ENCODE data around the gene THADA.
"Not testable (repeated sequence)": the region's sequence is repeated elsewhere in the genome, so short reads cannot be mapped to it uniquely, and the experiment has no call there.

The THADA gene

DNA sequence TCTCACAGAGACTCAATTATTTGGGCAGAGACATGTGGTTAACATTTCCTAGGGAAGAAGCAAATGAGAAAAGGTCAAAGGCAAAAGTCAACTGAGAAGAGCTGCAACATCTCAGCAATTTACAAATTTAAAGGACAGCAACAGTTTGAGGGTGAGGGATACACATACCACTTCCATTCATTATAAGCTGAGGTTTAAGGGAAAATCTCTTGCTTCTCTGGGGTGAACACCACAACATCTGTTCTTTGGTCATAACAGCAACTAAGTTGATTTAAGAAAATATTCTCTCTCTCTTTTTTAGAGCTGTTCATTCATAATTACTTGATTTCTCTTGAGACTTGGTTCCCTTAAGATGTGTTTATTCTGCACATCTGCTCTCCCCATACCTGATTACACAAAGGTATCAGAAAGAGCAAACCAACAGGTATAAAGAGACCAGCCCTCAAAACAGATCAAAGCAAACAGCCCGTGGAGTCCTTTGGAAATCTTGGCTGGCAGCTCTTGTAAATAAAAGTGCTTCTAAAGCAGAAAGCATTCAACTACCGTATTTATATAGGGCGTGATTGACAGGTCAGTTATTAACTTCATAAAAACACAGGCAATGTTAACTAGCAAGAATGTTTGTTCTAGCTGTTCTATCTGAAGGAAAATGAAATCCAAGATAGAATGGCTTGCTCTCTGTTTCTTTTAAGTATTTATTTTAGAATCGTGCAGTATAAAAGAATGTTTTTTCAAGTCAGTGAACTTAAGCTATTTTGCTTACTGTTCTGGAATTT lies 132.8 kb downstream of the THADA start:
- no peak for DNase-seq

DNA sequence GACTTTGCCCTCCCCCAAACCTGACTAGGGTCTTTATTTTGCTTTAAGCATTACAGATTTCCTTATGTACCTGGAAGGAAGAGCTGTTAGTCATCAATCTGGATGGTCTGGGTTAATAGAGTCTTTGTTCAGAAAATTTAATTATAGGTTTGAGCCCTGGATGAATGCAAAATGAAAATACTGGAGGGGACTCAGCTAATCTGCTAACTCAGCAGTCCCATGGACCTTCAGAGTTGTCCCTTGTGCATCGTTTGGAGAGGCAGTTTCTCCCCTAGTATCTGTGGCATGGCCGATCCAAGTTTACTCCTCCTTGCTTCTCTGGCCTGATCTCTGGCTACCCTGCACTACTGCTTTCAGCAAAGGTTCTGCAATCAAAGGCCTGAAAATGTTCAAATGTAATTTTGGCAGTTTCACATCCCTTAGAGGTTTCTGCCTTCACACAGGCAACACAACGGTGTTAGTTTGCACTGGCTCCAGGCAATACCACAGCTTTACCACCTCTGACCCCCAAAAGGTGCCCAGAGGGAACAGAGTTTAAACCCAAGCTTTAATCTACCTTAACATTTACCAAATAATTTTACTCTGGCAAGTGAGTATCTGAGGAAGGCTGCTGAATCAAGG lies 134.3 kb downstream of the THADA start:
- DNase-seq, result no peak

DNA sequence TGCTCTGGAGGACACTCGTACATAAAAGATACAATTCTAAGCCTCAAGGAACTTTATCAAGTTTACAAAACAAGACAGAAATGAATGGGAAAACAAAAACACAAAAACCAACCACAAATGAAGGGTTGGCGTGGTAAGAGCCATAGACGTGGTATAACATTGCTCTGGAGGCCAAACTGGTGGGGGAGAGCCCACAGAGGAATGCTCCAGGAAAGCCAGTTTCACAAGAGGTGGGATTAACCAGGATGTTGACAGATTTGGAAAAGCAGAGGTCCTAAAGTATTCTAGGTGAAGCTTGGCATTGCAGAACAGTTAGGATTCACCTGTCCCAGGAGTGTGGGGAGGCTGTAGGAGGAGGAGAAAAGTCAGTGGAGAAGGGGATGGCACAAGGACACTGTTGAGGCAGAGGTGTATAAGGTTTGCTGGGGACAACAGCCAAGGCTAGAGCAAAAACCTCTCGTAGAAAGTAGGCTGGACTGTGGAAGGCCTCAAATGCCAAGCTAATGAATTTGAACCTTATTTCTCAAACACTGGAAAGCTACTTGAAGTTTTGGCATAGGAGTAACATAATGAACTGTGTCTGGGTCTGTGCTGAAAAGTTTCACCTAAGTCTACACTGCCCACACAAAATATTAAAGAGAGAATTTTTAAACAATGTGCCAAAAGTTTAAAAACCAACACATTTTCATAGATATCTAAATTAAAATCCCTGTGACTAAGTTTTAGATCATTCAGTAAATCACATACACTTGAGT lies 135.1 kb downstream of the THADA start:
- DNase-seq, result no peak

DNA sequence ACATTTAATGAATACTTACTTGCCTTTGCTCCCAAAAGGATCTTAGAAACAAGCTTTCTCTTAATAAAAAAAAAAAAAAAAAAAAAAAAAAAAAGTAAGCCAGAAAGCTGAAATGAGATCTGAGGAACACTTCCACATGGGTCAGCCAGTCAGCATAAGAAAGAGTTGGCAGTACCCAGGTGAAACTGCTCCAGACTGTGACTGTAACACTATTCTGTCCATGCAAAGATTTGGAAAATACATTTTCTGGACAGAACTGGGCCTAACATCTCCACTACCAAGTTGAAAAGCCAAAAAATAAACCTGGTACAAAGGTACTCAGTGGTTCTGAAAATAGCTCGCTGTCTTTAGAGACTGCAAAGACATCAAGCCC lies 135.7 kb downstream of the THADA start:
- no peak for DNase-seq

DNA sequence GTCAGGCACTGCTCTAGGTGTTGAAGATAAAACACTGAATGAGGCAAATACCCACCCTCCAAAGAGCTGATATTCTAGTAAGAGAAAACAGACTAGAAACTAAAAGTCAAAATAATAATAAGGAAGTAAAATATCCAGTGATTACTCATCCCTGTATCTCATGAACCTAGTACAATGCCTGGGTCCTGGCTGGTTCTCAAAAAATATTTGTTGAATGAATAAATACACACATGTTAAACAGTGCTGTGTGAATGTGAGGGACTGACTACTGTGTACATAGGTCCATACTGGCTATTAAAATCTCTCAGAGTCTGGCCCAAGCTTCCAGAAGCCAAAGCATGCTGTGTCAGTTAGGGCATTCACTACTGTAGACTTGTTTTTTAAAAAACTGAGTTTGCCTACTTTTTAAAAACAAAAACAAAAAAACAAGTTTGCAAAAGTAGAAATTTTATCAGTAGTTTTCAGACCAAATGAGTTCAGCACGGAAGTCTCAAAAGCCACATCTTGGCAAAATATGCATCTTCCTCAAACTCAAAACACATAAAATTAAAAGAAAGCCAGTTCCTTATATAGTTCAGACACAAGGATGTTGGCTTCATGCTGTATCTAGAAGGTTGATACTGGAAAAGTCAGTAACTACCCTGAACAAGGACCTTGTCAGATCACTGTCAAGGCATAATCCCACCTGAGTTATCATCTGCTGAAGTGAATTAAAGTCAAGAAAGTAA lies 136.2 kb downstream of the THADA start:
- no peak for DNase-seq

DNA sequence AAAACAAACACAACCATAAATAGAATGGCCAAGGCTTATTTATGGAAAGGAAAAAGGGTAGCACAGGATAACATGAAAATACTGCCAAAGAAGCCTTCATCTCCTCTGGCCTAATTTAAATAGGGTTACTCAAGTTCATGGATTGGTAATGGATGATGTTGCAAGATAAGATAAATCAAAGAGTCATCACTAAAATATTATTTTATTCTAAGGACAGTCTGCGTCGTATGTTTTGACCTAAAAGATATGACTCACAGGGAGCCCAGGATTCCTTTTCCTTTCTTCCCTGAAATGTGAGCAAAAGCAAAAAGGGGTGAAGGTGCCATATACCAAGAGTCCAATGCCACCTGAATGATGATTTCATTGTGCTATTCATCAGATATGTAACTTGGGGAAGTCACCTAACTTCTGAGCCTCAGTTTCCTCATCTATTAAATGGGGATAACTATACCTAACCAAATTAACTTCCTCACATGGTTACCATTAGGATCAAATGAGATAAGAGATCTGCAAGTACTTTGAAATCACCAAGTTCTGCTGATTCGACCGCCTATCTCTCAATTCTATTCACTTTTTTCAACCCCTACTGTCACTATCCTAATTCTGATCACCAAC lies 137.7 kb downstream of the THADA start:
- no peak for DNase-seq

DNA sequence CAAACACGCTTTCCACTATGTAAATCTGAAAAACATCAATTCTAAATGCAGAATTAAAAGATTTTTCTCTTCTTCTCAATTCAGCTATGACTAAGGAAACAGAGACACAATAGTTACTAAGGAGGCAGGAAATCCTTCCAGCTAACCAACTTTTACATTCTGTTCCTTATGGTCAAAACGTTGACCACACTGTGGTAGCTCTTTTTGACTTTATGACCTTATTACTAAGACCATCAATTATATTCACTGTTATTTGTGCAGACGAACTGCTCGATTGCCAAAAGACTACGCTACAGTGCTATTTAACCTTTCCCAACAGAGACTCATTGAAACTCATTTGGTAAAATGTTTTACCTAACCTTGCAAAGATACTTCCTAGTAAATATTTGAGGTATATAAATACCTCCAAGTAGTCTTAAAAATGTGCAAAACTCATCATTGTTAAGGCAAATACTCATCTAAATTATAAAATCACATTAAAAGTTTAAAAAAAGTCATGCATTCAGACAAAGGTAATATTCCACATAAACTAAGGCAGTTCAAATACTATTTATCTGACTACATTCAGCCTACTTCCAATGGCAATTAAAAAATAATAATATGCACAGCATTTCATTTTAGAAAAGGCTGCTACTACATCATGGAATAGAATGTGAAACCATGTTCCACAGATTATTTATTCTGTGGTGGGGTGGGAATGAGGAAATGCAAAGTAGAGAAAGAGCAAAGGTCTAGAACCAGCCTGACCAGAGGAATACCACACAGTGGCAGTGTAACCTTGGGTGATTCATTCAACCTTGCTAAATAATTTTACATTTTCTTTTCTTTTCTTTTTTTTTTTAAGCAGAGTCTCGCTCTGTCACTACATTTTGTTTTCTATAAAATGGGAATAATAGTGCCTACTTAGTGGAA lies 139.9 kb downstream of the THADA start:
- no peak for DNase-seq

DNA sequence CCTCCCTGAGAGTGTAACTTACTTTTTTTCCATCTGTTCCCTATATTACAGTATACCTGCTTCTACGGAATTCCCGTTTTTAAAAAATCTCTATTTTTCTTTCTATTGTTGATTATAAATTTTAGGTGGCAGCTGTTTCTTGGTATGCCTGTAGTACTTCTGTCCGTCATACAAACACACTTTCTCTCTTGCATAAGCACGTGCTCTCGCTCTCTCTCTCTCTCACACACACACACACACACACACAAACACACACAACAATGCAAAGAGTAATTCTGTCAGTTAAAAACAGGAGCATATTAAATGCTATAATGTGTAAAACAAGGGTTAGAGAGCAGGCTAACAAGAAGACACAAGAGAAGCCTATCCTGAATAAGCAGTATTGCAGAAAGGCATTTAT lies 140.5 kb downstream of the THADA start:
- DNase-seq, result no peak

DNA sequence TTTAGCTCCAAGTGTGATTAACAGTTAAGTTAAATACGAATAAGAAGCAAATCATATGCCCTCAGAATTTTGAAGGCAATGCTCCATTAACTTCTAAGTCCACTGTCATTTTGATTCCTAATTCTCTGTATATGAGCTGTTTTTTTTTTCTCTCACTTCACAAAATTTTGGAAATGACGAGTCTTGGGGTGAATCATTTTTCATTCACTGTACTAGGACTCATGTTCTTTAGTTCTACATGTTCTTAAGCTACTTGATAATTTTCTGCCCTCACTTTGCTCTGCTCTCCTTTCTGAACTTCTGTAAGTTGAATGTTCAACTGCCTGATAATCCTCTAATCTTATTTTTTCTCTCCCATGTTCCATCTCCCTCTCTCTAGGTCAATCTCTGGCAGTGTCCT lies 141.0 kb downstream of the THADA start:
- no peak for DNase-seq

DNA sequence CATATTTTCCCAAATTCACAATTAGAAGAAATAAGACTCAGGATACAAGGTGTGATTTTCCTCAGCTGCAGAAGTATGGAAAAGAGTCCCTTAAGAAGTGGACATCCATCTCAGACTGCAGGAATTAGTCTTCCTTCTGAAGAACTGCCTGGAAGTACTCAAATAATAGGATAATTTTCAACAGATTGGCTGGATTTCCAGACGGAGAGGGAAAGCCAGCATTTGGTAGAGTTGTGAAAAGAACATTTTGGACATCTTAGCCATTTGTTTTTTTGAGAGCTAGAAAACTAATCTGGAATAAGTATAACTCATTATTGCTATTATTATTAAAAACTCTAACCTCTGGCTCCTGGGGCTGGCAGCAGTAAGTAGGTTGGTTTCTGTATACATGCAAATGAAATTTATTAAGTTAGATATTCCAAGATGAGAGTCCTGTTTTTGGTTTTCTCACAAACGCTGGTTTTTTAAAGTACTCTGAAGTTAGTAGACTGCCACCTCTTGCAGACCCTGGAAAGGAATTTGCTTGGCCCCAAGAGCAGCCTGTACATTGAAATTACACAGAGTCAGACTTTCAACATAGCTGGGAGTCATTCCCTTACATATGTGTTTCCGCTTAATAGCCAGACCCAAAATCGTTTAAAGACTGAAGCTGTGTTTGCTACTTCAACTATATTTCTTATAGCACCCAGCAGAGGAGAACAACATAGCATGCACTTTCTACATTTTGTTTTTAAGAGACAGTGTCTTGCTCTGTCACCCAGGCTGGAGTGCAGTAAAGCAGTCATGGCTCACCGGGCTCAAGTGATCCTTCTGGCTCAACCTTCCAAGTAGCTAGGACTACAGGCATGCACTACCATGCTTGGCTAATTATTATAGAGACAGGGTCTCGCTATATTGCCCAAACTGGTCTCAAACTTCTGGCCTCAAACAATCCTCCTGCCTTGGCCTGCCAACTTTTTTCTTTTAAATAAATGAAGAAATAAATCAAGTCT lies 142.4 kb downstream of the THADA start:
- no peak for DNase-seq

DNA sequence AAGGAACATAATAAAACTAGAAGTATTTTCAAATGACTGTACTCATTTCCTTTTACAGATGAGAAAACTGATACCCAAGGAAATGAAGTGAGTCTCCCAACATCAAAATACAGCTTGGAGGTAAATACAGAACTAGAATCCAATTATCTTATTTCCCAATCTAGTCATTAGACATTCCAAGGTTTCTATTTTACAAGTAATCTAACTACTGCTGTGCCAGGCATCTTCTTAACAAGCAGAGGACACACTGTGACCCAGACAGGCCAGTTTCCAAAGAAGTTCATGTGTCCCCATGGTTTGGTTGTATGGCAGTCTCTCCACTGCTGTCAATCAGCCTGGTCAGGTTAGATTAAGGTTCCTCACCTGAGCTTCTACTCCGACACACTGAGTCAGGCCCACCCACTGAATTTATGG lies 143.5 kb downstream of the THADA start:
- DNase-seq, result no peak

DNA sequence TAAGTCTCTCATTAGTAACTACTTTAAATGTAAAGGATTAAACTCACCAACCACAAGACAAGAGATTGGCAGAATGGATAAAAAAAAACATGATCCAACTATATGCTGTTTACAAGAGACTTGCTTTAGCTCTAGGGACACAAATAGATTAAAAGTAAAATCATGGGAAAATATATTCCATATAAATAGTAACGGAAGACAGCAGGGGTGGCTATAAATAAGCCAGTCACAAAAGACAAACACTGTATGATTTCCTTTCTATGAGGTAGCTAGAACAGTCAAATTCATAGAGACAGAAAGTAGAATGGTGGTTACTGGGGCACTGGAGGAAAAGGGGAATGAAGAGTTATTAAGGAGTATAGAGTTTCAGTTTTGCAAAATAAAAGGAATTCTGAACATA lies 145.2 kb downstream of the THADA start:
- no peak for DNase-seq

DNA sequence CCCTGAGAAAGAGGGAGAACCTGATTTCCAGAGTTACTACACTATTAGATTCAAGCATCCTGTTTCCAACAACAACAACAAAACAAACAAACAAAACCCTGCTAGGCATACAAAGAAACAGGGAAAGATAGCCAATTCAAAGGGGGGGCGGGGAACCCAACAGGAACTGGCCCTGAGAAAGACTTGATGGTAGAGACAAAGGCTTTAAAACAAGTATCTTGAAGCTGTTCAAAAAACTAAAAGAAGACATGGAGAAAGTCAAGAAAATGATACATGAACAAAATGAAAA lies 147.1 kb downstream of the THADA start:
- DNase-seq, result no peak

DNA sequence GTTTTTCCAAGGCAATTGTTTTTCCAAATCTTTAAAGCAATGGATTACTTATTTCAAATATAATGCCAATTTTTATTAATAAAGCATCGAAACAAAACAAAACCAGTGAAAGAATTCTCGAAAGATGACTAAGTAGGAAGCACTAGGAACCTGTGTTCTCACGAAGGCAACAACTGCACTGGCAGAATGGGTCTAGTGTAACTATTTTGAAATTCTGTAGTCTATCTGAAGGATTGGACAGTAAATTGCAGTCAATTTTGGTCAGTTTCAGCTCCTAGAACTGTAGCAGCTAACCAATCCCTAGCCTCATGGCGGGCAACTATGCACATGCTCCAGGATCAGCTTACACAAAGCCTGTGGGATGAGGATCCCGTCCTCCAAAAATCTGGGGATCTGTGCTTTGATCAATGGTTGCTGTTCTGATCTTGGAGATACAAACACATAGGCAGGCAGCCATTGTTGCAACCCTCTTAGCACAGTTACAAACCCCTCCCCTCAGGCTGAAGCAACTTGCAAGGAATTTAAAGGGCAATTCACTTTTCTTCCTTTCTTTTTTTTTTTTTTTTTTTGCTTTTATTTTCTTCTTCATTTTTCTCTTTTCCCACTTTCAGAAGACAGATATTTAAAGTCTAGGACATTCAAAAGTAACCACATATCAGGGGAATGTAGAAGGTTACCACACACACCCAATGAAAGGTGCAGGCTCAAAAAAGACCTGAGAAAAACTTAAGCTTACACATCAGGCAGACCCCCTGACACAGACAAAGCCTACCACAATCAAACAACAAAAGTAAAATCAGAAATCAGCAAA lies 147.6 kb downstream of the THADA start:
- no peak for DNase-seq

DNA sequence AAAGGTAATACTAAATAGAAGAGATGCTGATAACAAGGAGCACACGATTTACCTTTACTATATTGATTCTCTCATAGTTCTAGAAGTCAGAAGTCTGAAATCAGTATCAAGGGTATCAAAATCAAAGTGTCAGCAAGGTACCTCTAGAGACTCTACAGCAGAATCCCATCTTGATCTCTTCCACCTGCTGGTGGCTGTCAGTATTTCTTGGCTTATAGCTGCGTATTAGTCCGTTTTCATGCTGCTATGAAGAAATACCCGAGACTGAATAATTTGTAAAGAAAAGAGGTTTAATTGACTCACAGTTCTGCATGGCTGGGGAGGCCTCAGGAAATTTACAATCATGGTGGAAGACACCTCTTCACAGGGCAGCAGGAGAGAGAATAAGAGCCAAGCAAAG lies 149.1 kb downstream of the THADA start:
- DNase-seq, result not testable (repeated sequence)

DNA sequence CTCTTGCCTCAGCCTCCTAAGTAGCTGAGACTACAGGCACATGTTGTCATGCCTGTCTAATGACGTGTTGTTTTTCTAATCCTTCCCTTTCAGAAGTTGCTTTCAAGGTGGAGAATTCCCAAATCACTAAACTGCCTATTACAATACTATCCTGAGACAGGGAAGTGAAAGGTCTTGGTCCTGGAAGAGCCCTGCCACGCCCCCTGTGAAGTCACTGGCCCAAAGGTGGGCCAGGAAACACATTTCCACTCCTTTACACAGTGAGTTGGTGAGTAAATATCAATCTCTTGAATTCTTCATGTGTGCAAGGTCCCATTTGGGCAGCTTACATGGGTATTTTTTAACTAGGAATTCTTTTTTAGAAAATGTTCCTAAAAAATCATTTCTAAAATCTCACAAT lies 150.1 kb downstream of the THADA start:
- DNase-seq, result no peak

DNA sequence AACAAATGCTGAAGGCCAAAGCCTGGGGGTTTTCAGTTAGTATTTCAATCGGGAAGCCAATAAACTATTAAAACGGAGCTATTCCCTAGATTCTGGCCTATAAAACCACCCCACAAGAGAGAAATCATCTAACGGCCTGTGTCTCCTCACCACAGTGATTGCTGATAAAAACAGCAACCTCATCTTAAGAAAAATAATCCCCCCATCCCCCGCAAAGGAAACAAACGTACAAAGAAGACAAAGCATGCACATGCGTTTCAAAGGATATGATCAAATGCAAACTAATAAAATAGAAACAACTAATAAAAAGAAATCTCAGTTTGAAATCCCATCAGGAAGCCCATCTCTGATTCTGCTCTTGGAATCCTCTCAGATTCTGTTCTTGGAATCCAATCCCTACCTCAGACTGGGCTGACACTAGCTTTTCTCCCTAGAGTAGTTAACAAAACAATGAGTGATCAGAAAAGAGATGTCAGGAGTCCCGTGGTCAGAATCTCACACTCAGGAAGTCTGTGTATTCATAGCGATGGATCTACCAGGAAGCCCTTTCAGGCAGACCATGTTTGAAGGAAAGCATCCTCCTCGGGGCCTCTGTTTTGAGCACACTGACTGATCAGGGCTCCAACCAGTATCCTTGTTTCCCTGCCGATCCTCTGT lies 150.7 kb downstream of the THADA start:
- DNase-seq, result no peak

DNA sequence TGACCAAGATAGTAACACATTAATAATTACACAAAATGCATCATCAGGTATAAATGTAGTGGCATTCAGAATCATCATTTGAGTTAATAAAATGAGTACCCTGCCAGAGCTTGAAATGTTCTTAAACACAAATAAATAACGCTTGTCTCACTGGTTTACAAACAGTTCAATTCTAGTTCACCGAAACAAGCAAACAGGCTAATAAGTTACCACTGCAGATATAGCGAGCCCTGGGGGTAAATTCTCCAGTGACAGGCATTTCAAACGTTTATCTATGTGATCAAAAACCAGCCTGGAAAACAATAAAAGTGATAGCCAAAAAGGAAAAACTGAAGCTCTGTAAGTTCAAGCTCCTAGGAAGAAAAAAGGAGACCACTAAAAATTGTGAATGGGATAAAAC lies 152.6 kb downstream of the THADA start:
- no peak for DNase-seq

DNA sequence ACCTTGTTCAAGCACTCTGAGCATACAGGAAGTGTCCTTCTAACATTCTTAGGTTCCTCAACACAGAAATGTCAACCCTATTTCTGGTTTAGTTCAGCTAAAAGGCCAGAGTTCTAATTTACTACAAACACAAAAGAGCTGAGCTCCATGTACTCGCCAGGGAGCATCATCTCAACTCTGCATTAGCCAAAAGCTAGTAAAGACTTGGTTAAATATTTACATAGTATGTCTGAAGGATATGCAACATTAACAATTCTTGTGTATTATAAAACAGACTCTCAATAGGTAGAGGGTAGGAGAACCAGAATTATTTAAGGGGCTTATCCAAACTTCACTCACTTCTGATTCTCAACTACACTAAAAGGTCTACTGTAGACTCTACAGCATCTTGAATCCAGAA lies 154.6 kb downstream of the THADA start:
- no peak for DNase-seq

Measured in NCI-H1436 treated with DMSO at 0.1 percent for 48 hours (cell line).